Gastroesophageal sphincter (tissue), 3 donors: ENCODE results near the gene KIF16B.

Source experiments
- EP300 ChIP-seq: sonication (generic); formaldehyde crosslinking; IDR thresholded peaks from one replicate; pipeline ENCODE4 v1.6.1; 2017; ENCODE audit warnings: antibody characterized with exemption, mild to moderate bottlenecking
- TF ChIP-seq, protein P1 (sequence below), 4 experiments: fragments of 200-600 bp in 2 of 4; fragments of 450-650 bp in 2 of 4; sonication (generic) in 1 of 4; IDR thresholded peaks; one replicate each; pipeline ENCODE4 v1.5.1; 2017 to 2019; ENCODE audit warnings: antibody characterized with exemption in 4 of 4, mild to moderate bottlenecking in 2 of 4, moderate library complexity in 2 of 4

DNA sequence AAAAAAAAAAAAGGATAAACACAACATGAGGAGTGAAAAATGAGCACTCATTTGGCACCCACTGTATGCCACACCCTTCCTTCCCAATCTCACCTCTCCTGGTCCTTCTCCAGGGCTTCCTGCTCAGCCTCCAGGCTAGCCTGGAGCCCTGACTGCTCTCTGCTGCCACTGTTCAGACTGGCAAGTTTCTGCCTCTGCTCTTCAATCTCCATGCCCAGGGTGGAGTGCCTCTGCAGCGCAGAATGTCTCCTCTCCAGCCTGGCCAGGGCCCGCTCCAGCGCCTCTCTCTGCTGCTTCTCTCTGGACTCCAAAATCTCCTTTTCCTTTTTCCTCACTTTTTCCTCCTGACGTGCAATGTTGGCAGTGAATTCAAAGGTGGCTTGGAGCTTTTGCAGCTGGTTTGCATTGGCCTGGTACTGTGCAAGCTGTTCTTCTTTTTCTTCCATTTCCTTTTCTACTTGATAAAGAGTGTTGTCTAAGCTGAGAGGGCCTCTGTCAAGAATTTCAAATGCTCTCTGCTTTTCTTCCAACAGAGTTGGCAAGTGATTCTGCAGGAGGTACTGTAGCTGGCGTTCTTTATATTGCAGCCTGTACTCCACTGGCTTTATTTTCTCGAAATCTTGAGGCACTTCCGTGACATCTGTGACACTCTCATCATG, 194.4 kb downstream of the KIF16B start:
- TF ChIP-seq, protein P1, sequence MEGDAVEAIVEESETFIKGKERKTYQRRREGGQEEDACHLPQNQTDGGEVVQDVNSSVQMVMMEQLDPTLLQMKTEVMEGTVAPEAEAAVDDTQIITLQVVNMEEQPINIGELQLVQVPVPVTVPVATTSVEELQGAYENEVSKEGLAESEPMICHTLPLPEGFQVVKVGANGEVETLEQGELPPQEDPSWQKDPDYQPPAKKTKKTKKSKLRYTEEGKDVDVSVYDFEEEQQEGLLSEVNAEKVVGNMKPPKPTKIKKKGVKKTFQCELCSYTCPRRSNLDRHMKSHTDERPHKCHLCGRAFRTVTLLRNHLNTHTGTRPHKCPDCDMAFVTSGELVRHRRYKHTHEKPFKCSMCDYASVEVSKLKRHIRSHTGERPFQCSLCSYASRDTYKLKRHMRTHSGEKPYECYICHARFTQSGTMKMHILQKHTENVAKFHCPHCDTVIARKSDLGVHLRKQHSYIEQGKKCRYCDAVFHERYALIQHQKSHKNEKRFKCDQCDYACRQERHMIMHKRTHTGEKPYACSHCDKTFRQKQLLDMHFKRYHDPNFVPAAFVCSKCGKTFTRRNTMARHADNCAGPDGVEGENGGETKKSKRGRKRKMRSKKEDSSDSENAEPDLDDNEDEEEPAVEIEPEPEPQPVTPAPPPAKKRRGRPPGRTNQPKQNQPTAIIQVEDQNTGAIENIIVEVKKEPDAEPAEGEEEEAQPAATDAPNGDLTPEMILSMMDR (IDR thresholded peaks at IDR 0.05), result no peak
- TF ChIP-seq EP300, result no peak
